ENCODE results near the gene PTPRU.

PTPRU gene

DNA sequence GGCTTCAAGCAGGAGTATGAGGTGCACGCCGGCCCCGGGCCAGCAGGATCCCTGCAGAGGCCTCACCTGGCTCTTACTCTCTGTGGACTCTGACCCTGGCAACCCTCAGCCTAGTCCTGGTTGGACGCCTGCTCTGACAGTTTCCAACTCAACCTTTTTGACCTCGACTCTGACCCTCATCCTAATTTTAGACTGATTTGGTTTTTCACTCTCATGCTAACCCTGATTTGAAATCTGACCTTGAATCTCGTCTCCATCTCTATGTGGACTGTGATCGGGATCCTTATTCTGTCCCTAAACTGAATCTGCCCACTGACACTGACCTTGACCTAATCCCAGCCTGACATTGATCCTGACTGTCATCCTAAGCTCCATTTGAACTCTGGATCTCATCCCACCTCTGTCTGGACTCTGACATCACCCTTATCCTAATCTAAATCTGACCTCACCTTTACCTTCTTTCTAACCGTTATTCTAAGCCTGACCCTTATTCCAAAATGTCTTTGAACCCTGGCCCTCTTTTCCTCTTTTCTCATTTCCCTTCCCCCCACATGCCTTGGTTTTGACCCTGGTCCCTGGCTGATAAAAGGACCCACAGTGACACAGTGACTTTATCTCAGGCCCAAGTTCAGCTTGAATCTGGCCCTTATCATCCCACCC is 67.8 kb downstream of the PTPRU start:
- no peaks in the 10 kb centered on the region for H4K20me1 ChIP-seq (ENCODE audit: insufficient read depth, low read length)
- H3K27ac ChIP-seq (ENCODE audit: low read length): no peak overlapping the region
- H3K36me3 ChIP-seq (replicated peaks; ENCODE audit: insufficient read depth, low read length): no peaks in the 10 kb centered on the region
- no peak overlapping the region for H3K9ac ChIP-seq (ENCODE audit: low read length)
- no peak overlapping the region for H2AFZ ChIP-seq (ENCODE audit: low read length)
- TF ChIP-seq, protein P1, sequence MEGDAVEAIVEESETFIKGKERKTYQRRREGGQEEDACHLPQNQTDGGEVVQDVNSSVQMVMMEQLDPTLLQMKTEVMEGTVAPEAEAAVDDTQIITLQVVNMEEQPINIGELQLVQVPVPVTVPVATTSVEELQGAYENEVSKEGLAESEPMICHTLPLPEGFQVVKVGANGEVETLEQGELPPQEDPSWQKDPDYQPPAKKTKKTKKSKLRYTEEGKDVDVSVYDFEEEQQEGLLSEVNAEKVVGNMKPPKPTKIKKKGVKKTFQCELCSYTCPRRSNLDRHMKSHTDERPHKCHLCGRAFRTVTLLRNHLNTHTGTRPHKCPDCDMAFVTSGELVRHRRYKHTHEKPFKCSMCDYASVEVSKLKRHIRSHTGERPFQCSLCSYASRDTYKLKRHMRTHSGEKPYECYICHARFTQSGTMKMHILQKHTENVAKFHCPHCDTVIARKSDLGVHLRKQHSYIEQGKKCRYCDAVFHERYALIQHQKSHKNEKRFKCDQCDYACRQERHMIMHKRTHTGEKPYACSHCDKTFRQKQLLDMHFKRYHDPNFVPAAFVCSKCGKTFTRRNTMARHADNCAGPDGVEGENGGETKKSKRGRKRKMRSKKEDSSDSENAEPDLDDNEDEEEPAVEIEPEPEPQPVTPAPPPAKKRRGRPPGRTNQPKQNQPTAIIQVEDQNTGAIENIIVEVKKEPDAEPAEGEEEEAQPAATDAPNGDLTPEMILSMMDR (IDR thresholded peaks at IDR 0.05; ENCODE audit: low read length): no peak
- TF ChIP-seq EZH2phosphoT487 (IDR thresholded peaks at IDR 0.05; ENCODE audit: low read length) (no peak), EZH2 (optimal IDR thresholded peaks at IDR 0.05; ENCODE audit: low read depth, low read length) (no peak)
- H3K4me1 ChIP-seq (ENCODE audit: low read length): no peaks in the 10 kb centered on the region
- H3F3A ChIP-seq (ENCODE audit: insufficient read depth, low read length): no peaks in the 10 kb centered on the region
- H3K9me2 ChIP-seq (replicated peaks; ENCODE audit: insufficient read depth, low read length): no peaks in the 10 kb centered on the region
- no peaks in the 10 kb centered on the region for H3K79me2 ChIP-seq (ENCODE audit: low read length)
- H3K9me3 ChIP-seq (replicated peaks; ENCODE audit: insufficient read depth, low read length): no peaks in the 10 kb centered on the region
- no peak overlapping the region for H3K4me2 ChIP-seq (ENCODE audit: low read depth, low read length)
- H3K27me3 ChIP-seq (replicated peaks; ENCODE audit: insufficient read depth, low read length): peaks cover 88% of the 10 kb centered on the region
- H3K4me3 ChIP-seq (ENCODE audit: low read length): no peak overlapping the region
- no peak for DNase-seq

DNA sequence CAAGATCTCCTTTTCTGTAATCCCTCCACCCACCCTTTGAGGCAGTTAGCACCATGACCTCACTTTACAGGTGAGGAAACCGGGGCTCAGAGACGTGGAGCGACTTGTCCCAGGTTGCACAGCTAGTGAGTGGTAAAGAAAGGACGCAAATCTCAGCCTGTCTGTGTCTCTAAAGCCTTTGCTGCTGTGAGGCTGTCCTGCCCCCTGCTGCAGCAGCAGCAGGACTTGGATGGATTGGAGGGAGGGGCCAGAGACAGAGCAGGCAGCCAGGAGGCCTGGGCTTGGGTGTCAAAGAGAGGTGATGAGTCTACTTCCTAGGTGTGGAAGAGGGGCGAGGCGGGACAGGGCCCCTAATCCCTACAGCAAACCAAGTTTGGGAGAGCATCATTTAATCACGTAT is 69.6 kb downstream of the PTPRU start:
- no peak overlapping the region for H3K9ac ChIP-seq (ENCODE audit: low read length)
- H3K4me3 ChIP-seq (ENCODE audit: low read length): no peak overlapping the region
- no peaks in the 10 kb centered on the region for H3K4me1 ChIP-seq (ENCODE audit: low read length)
- no peak for DNase-seq
- H3K36me3 ChIP-seq (replicated peaks; ENCODE audit: insufficient read depth, low read length): no peaks in the 10 kb centered on the region
- no peak overlapping the region for H2AFZ ChIP-seq (ENCODE audit: low read length)
- H3K27ac ChIP-seq (ENCODE audit: low read length): no peak overlapping the region
- TF ChIP-seq, protein P1 (IDR thresholded peaks at IDR 0.05; ENCODE audit: low read length): no peak
- TF ChIP-seq EZH2phosphoT487 (IDR thresholded peaks at IDR 0.05; ENCODE audit: low read length) (no peak), EZH2 (optimal IDR thresholded peaks at IDR 0.05; ENCODE audit: low read depth, low read length) (no peak)
- H3K9me3 ChIP-seq (replicated peaks; ENCODE audit: insufficient read depth, low read length): no peaks in the 10 kb centered on the region
- no peaks in the 10 kb centered on the region for H4K20me1 ChIP-seq (ENCODE audit: insufficient read depth, low read length)
- H3F3A ChIP-seq (ENCODE audit: insufficient read depth, low read length): no peaks in the 10 kb centered on the region
- H3K79me2 ChIP-seq (ENCODE audit: low read length): no peaks in the 10 kb centered on the region
- peaks cover 84% of the 10 kb centered on the region for H3K27me3 ChIP-seq (replicated peaks; ENCODE audit: insufficient read depth, low read length)
- H3K4me2 ChIP-seq (ENCODE audit: low read depth, low read length): no peak overlapping the region
- no peaks in the 10 kb centered on the region for H3K9me2 ChIP-seq (replicated peaks; ENCODE audit: insufficient read depth, low read length)

DNA sequence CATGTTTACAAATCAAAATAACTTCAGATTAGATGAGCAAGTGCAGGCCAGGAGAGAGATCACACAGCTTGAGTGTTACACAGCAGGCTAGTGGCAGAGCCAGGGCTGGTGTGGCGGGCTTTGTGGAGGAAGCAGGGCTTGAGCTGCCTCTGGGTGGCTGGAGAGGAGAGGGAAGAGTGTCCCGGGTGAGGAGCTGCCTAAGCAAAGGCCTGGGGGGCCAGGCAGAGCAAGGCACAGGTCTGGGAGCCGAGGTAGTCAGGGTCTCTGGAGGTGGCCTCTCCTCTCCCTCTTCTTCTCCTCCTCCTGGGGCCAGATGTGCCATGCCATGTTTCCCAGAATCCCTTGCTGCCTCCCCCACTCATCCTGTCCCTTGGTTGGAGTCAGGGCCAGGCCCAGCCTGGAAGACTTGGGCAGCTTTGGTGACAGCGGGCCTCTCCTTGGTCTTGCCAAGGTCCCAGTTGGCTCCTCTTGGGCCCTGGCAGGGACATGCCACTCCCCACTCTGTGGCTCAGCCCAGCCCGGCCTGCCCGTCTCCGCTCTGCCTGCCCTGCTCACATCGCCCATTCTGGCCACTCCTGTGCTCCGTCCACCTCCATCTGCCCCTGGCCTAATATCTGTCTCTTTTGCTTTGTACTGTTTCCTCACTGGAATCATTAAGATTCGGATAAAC is 70.3 kb downstream of the PTPRU start:
- H3K27me3 ChIP-seq (replicated peaks; ENCODE audit: insufficient read depth, low read length): peaks cover 82% of the 10 kb centered on the region
- H3K27ac ChIP-seq (ENCODE audit: low read length): no peak overlapping the region
- H3K9me2 ChIP-seq (replicated peaks; ENCODE audit: insufficient read depth, low read length): no peaks in the 10 kb centered on the region
- no peaks in the 10 kb centered on the region for H4K20me1 ChIP-seq (ENCODE audit: insufficient read depth, low read length)
- H3F3A ChIP-seq (ENCODE audit: insufficient read depth, low read length): no peaks in the 10 kb centered on the region
- H3K36me3 ChIP-seq (replicated peaks; ENCODE audit: insufficient read depth, low read length): no peaks in the 10 kb centered on the region
- H3K4me3 ChIP-seq (ENCODE audit: low read length): no peak overlapping the region
- no peaks in the 10 kb centered on the region for H3K9me3 ChIP-seq (replicated peaks; ENCODE audit: insufficient read depth, low read length)
- H3K4me2 ChIP-seq (ENCODE audit: low read depth, low read length): no peak overlapping the region
- DNase-seq: no peak
- no peaks in the 10 kb centered on the region for H3K79me2 ChIP-seq (ENCODE audit: low read length)
- no peak overlapping the region for H3K9ac ChIP-seq (ENCODE audit: low read length)
- H2AFZ ChIP-seq (ENCODE audit: low read length): no peak overlapping the region
- H3K4me1 ChIP-seq (ENCODE audit: low read length): no peaks in the 10 kb centered on the region
- TF ChIP-seq EZH2phosphoT487 (IDR thresholded peaks at IDR 0.05; ENCODE audit: low read length): no peak
- TF ChIP-seq, protein P1 (IDR thresholded peaks at IDR 0.05; ENCODE audit: low read length): no peak
- TF ChIP-seq EZH2 (optimal IDR thresholded peaks at IDR 0.05; ENCODE audit: low read depth, low read length): no peak
